ENCODE data around the gene GDPGP1.
A peak's percentile ranks its signal among the peaks of the same experiment; 100 is the strongest.

Gene GDPGP1

DNA sequence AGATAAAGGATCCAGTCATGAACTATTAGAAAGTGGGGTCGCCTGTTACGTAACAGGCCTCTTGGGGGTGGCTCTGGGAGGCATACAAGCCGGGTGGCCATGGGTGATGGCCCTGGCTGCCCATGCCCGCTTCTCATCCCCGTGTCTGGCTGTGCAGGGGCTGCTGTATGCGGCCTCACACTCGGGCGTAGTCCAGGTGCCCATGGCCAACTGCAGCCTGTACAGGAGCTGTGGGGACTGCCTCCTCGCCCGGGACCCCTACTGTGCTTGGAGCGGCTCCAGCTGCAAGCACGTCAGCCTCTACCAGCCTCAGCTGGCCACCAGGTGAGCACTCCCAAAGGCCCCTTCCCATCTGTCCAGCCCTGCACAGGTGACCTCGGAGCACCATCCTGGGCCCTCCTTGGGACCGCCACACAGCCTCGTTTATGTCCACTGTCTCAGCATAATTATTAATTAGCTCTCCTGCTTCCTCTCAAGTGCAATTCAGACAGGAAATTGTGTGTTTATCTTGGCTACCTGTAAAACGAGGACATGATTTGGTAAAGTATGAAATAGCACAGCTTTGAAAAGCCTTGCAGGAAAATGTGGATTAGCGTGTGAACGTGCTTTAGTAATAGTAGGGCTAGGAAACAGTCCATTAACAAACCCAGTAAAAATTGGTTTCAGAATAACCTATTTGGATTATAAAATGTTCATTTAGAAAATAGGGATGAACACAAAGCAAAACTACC, 8.3 kb upstream of the GDPGP1 start:
- no peak for DNase-seq (ENCODE audit: low read depth in 2 of 2)

DNA sequence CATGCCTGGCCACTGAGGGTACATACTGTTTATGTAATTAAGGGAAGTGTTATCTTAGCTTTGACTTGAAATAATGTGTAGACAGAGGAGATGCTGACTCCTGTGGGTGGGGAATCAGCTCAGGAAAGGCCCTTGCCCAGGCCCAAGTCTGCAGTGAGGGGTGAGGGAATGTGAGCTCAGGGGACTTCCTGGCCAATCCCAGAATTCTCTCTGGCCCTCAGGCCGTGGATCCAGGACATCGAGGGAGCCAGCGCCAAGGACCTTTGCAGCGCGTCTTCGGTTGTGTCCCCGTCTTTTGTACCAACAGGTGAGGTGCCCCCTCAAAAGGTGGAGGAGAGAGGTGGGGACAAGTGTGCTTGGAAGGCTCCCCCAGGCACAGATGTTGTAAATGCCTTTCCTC, 6.7 kb upstream of the GDPGP1 start:
- DNase-seq (ENCODE audit: low read depth in 2 of 2) = no peak

- no peak for DNase-seq (ENCODE audit: low read depth in 2 of 2)
Observed at GRCh38 chr15:90227816-90228772, 5.9 kb upstream of the GDPGP1 start.

- no peak for DNase-seq (ENCODE audit: low read depth in 2 of 2)
Observed at GRCh38 chr15:90228960-90229359, 5.0 kb upstream of the GDPGP1 start.

DNA sequence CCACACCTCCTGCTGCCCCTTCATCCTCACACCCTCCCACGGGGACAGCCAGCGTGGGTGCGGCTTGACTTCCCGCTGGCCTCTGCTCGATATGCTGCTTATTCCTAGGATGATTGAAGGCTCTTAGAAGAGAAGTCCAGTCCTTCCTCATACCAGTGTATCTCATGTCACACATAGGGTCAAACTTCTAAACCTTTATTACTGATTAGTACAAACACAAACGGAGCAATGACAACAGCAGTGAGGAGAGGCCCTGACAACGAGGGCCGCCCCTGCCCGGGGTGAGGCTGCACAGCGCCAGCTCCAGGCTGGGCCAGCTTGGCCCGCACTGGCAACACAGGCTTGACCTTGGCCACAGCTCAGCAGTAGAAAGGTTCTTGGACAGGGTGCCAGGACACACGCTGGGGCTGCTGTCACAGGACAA, 3.9 kb upstream of the GDPGP1 start:
- no peak for DNase-seq (ENCODE audit: low read depth in 2 of 2)

DNA sequence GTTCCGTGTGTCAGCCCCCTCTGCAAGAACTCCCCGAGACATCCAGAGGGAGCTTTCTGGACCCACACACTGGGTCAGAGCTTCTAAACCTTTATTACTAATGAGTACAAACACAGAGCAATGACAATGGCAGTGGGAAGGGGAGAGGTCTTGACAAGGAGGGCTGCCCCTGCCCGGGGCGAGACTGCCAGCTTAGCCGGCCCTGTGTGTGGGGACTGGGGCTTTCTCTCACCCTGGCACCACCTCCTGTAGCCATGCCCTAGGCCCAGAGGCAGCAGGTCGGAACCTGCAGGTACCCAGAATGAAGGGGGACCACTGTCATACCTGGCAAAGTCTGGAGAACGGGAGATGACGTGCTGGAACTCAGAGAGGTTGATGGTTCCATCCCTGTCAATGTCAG, 3.4 kb upstream of the GDPGP1 start:
- DNase-seq (ENCODE audit: low read depth in 2 of 2) = no peak

- DNase-seq (ENCODE audit: low read depth in 2 of 2) = peak; percentile 51 to 58
Observed at GRCh38 chr15:90231028-90232017, 2.7 kb upstream of the GDPGP1 start.

- no peak for DNase-seq (ENCODE audit: low read depth in 2 of 2)
Observed at GRCh38 chr15:90232196-90232595, 1.8 kb upstream of the GDPGP1 start.

- no peak for DNase-seq (ENCODE audit: low read depth in 2 of 2)
Observed at GRCh38 chr15:90232941-90233386, 1.0 kb upstream of the GDPGP1 start.

DNA sequence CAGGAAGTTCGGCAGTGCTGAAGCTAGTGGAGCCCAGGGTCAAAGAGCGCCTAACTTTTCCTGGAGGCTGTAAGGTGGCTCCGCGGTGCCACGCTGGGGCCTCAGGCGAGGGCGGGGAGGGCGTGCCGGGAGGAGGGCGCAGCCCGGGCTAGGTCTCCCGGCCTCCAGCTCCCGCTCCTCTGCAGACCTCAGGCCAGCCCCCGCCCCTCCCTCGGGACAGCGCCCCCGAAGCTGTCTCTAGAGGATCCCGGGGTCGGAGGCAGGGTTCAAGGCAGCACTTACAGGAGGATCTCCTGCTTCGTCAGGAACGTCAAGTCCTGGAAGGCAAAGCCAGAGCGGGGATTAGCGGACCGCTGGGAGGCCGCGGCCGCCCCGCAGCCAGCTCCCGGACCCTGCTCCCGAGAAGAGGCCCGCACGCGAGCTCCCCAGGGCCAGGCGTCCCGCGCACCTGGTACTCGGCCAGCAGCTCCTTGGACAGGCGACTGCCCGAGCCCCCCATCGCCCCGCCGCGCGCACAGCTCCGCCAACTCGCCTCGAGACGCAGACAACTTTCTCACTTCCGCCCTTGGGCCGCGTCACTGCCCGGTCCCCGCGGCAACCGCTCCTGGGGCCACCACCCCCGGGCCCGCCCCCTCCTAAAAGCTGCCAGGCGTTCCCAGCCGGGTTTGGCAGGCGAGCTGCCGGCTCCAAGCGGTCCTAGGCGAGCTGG, 468 bp upstream of the GDPGP1 start, which contains the start of gene CIB1:
TSS of gene CIB1 (minus strand) at position 555 of the 709 bp plus-strand sequence. CDS start at position 499, 56 bp downstream.
- DNase-seq (ENCODE audit: low read depth in 2 of 2) = peak; percentile 93 to 96

DNA sequence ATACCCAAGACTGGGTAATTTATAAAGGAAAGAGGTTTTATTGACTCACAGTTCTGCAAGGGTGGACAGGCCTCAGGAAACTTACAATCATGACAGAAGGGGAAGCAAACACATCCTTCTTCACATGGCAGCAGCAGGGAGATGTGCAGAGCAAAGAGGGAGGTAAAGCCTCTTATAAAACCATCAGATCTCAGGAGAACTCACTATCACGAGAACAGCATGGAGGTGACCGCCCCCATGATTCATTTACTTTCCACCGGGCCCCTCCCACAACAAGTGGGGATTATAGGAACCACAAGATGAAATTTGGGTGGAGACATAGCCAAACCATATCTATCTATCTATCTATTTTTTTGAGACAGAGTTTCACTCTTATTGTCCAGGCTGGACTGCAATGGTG, 5.4 kb downstream of the GDPGP1 start:
- DNase-seq (ENCODE audit: low read depth in 2 of 2) = no peak

- DNase-seq (ENCODE audit: low read depth in 2 of 2) = no peak
Observed at GRCh38 chr15:90240856-90241255, 6.8 kb downstream of the GDPGP1 start.

DNA sequence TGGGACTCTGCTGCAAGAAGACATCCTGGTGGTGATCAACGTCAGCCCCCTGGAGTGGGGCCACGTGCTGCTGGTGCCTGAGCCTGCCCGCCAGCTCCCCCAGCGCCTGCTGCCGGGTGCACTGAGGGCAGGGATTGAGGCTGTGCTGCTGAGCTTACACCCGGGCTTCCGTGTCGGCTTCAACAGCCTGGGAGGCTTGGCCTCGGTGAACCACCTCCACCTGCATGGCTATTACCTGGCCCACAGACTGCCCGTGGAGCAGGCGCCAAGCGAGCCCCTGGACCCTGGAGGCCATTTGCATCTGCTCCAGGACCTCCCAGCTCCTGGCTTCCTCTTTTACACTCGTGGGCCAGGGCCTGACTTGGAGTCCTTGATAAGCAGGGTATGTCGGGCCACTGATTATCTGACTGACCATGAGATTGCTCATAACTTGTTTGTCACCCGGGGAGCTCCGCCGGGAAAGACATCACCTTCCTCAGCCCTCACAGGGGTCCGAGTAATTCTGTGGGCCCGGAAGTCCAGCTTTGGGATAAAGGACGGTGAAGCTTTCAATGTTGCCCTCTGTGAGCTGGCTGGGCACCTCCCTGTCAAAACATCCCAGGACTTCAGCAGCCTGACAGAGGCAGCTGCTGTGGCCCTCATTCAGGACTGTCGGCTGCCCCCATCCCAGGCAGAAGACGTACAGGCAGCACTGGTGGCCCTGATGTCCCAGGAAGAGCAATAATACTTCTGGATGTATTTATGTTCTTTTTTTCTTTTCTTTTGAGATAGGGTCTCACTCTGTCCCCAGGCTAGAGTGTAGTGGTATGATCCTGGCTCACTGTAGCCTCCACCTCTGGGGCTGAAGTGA, 7.6 kb downstream of the GDPGP1 start:
- DNase-seq (ENCODE audit: low read depth in 2 of 2) = no peak

DNA sequence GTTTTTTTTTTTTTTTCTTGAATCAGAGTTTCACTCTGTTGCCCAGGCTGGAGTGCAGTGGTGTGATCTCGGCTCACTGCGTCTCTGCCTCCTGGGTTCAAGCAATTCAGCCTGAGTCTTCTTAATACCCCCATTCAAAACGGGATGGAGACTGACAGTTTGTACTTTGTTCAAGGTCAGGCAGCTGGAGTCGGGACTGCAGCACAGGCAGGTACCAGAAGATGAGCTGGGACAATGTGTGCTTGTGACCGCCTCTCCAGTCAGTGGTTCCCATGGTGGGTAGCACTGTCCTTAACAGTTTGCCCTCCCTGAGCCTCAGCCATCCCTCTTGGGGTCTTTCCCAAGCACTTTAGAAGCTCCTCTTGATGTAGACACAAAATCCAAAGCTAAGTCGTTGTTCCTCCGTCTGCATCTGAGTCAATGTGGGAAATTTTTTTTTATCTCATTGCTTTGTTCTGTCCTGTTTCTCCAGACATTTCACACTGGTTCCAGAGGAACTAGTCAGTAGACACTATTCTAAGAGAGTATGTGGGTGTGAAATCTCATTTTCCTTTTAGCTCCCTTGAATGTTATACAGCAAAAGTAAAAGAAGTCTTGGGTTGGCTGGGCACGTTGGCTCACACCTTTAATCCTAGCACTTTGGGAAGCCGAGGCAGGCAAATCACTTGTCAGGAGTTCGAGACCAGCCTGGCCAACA, 10.1 kb downstream of the GDPGP1 start:
- no peak for DNase-seq (ENCODE audit: low read depth in 2 of 2)

DNA sequence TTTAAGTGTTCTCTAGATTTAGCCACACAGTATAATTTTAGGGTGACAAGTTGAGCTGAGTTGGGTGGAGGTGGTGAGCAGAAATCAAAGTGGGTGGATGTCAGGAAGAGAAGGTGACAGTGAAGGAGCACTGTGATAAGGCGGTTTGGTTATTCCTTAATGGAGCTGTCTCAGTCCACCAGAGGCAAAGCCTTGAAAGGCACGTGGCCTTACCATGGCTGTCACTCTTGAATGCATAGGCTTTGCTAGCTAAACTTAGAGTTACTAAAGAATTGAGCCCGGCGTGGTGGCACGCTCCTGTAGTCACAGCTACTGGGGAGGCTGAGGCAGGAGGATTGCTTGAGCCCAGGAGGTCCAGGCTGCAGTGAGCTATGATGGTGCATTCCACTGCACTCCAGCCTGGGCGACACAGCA, 14.8 kb downstream of the GDPGP1 start:
- DNase-seq (ENCODE audit: low read depth in 2 of 2) = no peak

DNA sequence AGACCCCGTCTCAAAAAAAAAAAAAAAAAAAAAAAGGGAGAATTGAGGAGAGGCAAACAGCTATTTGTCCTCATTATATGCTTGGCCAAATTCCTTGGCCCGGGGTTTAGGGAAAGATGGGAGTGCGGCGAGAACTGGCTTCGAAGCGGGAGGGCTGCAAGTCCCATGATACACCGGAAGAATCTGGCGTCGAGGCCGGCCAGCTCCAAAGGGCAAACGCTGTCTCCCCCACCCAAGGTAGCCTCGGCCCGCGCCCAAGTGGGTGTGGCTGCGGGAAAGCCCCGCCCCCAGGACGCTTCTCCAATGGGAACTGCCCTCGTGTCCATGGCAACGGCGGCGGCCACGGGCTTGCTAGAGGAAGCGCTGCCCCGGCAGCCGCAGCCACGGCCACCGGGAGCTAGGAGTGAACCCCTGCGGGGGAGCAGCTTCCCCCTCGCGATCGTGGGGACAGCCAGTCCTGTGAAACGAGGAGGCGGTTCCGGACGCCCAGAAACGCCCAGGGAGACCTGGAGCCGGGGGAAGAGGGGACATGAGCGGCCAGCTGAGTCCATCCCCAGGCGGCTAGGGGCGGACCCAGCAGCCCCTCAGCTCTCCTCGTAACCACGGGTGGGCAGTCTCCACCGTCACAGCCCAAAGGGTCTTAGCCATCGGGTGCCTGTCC, 15.3 kb downstream of the GDPGP1 start, which contains the start of gene TTLL13:
TSS of gene TTLL13 (plus strand) at position 354 of the 661 bp plus-strand sequence. CDS start 1,075 bp downstream, outside the sequence.
- peak; percentile 65 to 93 for DNase-seq (ENCODE audit: low read depth in 2 of 2)

GRCh38 chr15:90257776-90258175, 23.8 kb downstream of the GDPGP1 start:
- DNase-seq (ENCODE audit: low read depth in 2 of 2) = no peak

DNA sequence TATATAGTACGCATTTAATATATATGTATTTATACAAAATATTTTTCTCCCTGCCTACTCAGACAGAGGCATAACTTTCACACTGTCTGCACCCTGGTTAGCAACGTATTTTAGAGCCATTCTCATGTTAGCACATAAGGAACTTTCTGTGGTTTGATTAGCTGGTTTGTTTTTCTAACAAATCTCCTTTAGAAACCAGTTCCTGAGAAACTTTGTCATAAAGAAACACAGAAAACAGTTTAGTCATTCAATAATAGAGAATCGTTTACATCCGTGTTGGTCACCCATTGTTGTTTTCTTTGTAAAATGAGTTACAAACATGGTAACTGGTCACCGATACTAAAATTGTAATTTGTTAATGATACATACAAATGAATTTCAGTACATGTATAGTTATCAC, 25.5 kb downstream of the GDPGP1 start:
- DNase-seq (ENCODE audit: low read depth in 2 of 2) = no peak

All from stimulated activated CD4-positive, alpha-beta T cell treated with anti-CD3 and anti-CD28 coated beads, Interleukin-12 subunit alpha, Interleukin-12 subunit beta, amount 100 ng/mL, for 24 hours (primary cell).